IMR-90 (cell line): ENCODE results near the gene SLC18B1. TPM values are rescaled to one million over a fixed set of nuclear protein-coding genes. Genes with fewer than 3 reads are reported as not detected.

Experiments
- ATAC-seq: fragments of 200-7000 bp; cut with Tn5 transposase; 2 replicates; pipeline ENCODE4 v1.9.1; 2020; ENCODE audit warnings: low read depth, mild to moderate bottlenecking, moderate library complexity
- BruUV-seq: library from RNA; stranded (reverse); fragments of 400-500 nt; replicated peaks from 2 replicates; lab custom pipeline; 2021; lab: Mats Ljungman, UMichigan
- CTCF ChIA-PET: fragments of 300-600 bp; formaldehyde crosslinking; extraction: SDS; loops from one replicate; lab custom pipeline; 2021; ENCODE audit warnings: antibody characterized with exemption; lab: Yijun Ruan, JAX
- POLR2A ChIA-PET: fragments of 300-600 bp; sonication (Branson Sonifier 250); formaldehyde crosslinking; loops from one replicate; lab custom pipeline; 2022; ENCODE audit warnings: antibody characterized with exemption; ENCODE audit not compliant: unreplicated experiment; lab: Charles Lee
- DNase-seq: peaks from one replicate; pipeline ENCODE4 v3.0.0; 2013
- H2AFZ ChIP-seq: replicated peaks from 2 replicates; pipeline ENCODE3; 2013; ENCODE audit warnings: low read length, mild to moderate bottlenecking; ENCODE audit not compliant: poor library complexity
- H2AK5ac ChIP-seq: 2 replicates; pipeline ENCODE4 v1.6.1; 2013; ENCODE audit warnings: low read depth, low read length, inconsistent platforms
- H2AK9ac ChIP-seq: replicated peaks from 2 replicates; pipeline ENCODE3; 2013; ENCODE audit warnings: mild to moderate bottlenecking, low read depth, low read length, moderate library complexity; ENCODE audit not compliant: poor library complexity
- H2BK120ac ChIP-seq: 2 replicates; pipeline ENCODE4 v1.6.1; 2013; ENCODE audit warnings: low read depth, low read length, inconsistent platforms
- H2BK15ac ChIP-seq: 3 replicates; pipeline ENCODE4 v1.6.1; 2013; ENCODE audit warnings: low read depth, low read length, inconsistent platforms
- H2BK20ac ChIP-seq: 2 replicates; pipeline ENCODE4 v1.6.1; 2013; ENCODE audit warnings: low read depth, mild to moderate bottlenecking, inconsistent platforms, low read length, moderate library complexity
- H2BK5ac ChIP-seq: 2 replicates; pipeline ENCODE4 v1.6.1; 2013; ENCODE audit warnings: mild to moderate bottlenecking, low read depth, low read length, inconsistent platforms; ENCODE audit not compliant: poor library complexity, severe bottlenecking
- H3K14ac ChIP-seq: replicated peaks from 2 replicates; pipeline ENCODE4 v1.6.1; 2013; ENCODE audit warnings: low read depth, low read length, inconsistent platforms
- H3K18ac ChIP-seq: 2 replicates; pipeline ENCODE4 v1.6.1; 2013; ENCODE audit warnings: low read depth, low read length, control low read depth
- H3K23ac ChIP-seq: 2 replicates; pipeline ENCODE4 v1.6.1; 2013; ENCODE audit warnings: low read depth, low read length, inconsistent platforms
- H3K27ac ChIP-seq: 2 replicates; pipeline ENCODE4 v1.5.1; 2013; ENCODE audit warnings: mild to moderate bottlenecking, control low read depth, low read length; ENCODE audit not compliant: insufficient read depth
- H3K27me3 ChIP-seq: 2 replicates; pipeline ENCODE4 v1.6.1; 2013; ENCODE audit warnings: low read length; ENCODE audit not compliant: control insufficient read depth, insufficient read depth
- H3K36me3 ChIP-seq: 2 replicates; pipeline ENCODE4 v1.6.1; 2013; ENCODE audit warnings: low read length, mixed read lengths; ENCODE audit not compliant: control insufficient read depth, insufficient read depth
- H3K4ac ChIP-seq: 2 replicates; pipeline ENCODE4 v1.6.1; 2013; ENCODE audit warnings: low read depth, low read length, inconsistent platforms
- H3K4me1 ChIP-seq: 2 replicates; pipeline ENCODE4 v1.6.1; 2013; ENCODE audit warnings: low read length, mixed read lengths; ENCODE audit not compliant: control insufficient read depth, insufficient read depth
- H3K4me2 ChIP-seq: 2 replicates; pipeline ENCODE4 v1.6.1; 2013; ENCODE audit warnings: low read depth, mild to moderate bottlenecking, control low read depth, low read length, moderate library complexity
- H3K4me3 ChIP-seq: 2 replicates; pipeline ENCODE4 v1.5.1; 2013; ENCODE audit warnings: low read depth, mild to moderate bottlenecking, control low read depth, low read length, moderate library complexity; ENCODE audit not compliant: insufficient read depth
- H3K56ac ChIP-seq: 2 replicates; pipeline ENCODE4 v1.6.1; 2013; ENCODE audit warnings: low read length, inconsistent platforms; ENCODE audit not compliant: insufficient read depth; ENCODE audit errors: extremely low read depth
- H3K79me1 ChIP-seq, 2 experiments: 2 replicates each; pipeline ENCODE4 v1.6.1; 2013; ENCODE audit warnings: low read length in 2 of 2, inconsistent platforms in 1 of 2, low read depth in 1 of 2
- H3K9ac ChIP-seq: 2 replicates; pipeline ENCODE4 v1.6.1; 2013; ENCODE audit warnings: low read depth, low read length, control low read depth
- H3K9me1 ChIP-seq: 2 replicates; pipeline ENCODE4 v1.6.1; 2013; ENCODE audit warnings: low read length, inconsistent platforms; ENCODE audit not compliant: insufficient read depth
- H3K9me3 ChIP-seq: 2 replicates; pipeline ENCODE4 v1.6.1; 2013; ENCODE audit warnings: low read length; ENCODE audit not compliant: control insufficient read depth, insufficient read depth
- H4K20me1 ChIP-seq: 2 replicates; pipeline ENCODE4 v1.6.1; 2013; ENCODE audit warnings: low read length, inconsistent platforms; ENCODE audit not compliant: insufficient read depth
- H4K5ac ChIP-seq: 2 replicates; pipeline ENCODE4 v1.6.1; 2013; ENCODE audit warnings: mild to moderate bottlenecking, low read depth, low read length, control low read depth
- H4K8ac ChIP-seq, 2 experiments: 2 replicates each; pipeline ENCODE4 v1.6.1; 2013; ENCODE audit warnings: low read depth in 2 of 2, low read length in 2 of 2, control low read depth in 1 of 2, inconsistent platforms in 1 of 2
- H4K91ac ChIP-seq: 2 replicates; pipeline ENCODE4 v1.6.1; 2013; ENCODE audit warnings: low read depth, low read length, inconsistent platforms; ENCODE audit not compliant: insufficient read depth
- BHLHE40 ChIP-seq: fragments of 150-350 bp; IDR thresholded peaks from 2 replicates; pipeline ENCODE4 v1.6.1; 2016; ENCODE audit warnings: mild to moderate bottlenecking, low read depth, low read length
- CEBPB ChIP-seq: IDR thresholded peaks from 2 replicates; pipeline ENCODE4 v1.6.1; 2012; ENCODE audit warnings: low read depth, low read length, improper control_type of control experiment
- CHD1 ChIP-seq: IDR thresholded peaks from 2 replicates; pipeline ENCODE4 v1.6.1; 2012; ENCODE audit warnings: low read depth, low read length, improper control_type of control experiment
- CTCF ChIP-seq: conservative IDR thresholded peaks from 2 replicates; pipeline ENCODE4 v1.5.1; 2012; ENCODE audit warnings: mild to moderate bottlenecking, low read depth, low read length, improper control_type of control experiment
- FOS ChIP-seq: fragments of 150-350 bp; IDR thresholded peaks from 2 replicates; pipeline ENCODE4 v1.6.1; 2016; ENCODE audit warnings: low read depth, low read length
- MAFK ChIP-seq: IDR thresholded peaks from 2 replicates; pipeline ENCODE4 v1.6.1; 2012; ENCODE audit warnings: low read depth, low read length, improper control_type of control experiment
- MAZ ChIP-seq: IDR thresholded peaks from 2 replicates; pipeline ENCODE4 v1.6.1; 2012; ENCODE audit warnings: low read depth, mild to moderate bottlenecking, low read length, improper control_type of control experiment, moderate library complexity, borderline replicate concordance
- MXI1 ChIP-seq: IDR thresholded peaks from 2 replicates; pipeline ENCODE4 v1.6.1; 2012; ENCODE audit warnings: low read depth, mild to moderate bottlenecking, low read length, moderate library complexity, borderline replicate concordance
- NFE2L2 ChIP-seq: fragments of 150-350 bp; IDR thresholded peaks from 2 replicates; pipeline ENCODE4 v1.6.1; 2016; ENCODE audit warnings: low read depth, mild to moderate bottlenecking, low read length
- POLR2A ChIP-seq: IDR thresholded peaks from 2 replicates; pipeline ENCODE4 v1.6.1; 2012; ENCODE audit warnings: mild to moderate bottlenecking, low read depth, low read length
- RAD21 ChIP-seq: IDR thresholded peaks from 2 replicates; pipeline ENCODE4 v1.6.1; 2012; ENCODE audit warnings: low read length, improper control_type of control experiment
- RCOR1 ChIP-seq: IDR thresholded peaks from 2 replicates; pipeline ENCODE4 v1.6.1; 2012; ENCODE audit warnings: mild to moderate bottlenecking, low read length, improper control_type of control experiment; ENCODE audit not compliant: insufficient replicate concordance
- SMC3 ChIP-seq: fragments of 150-350 bp; IDR thresholded peaks from 2 replicates; pipeline ENCODE4 v1.6.1; 2016; ENCODE audit warnings: low read depth, mild to moderate bottlenecking, antibody characterized with exemption, low read length, moderate library complexity
- WGBS, 2 experiments: methylation state at CpG; one replicate each; pipeline versions ENCODE4 v1.1.5 to v1.1.7; 2013; ENCODE audit warnings: missing lambda C conversion rate in 2 of 2; ENCODE audit not compliant: insufficient read length in 1 of 2; ENCODE audit errors: extremely low coverage in 2 of 2; 5-methylcytosine and 5-hydroxymethylcytosine counted together
- dilution Hi-C: fragments of 300-500 bp; cut with HindIII; formaldehyde crosslinking; loops from one replicate; pipeline ENCODE4 v1.14.3; 2018; ENCODE audit warnings: low sequenced_read_pairs; ENCODE audit not compliant: unreplicated experiment
- in situ Hi-C: fragments of 300-500 bp; cut with MboI; formaldehyde crosslinking; loops from 3 replicates; pipeline ENCODE4 v1.14.3; 2019; ENCODE audit warnings: low sequenced_read_pairs, inconsistent platforms, mixed read lengths
- intact Hi-C: fragments of 100-400 bp; cut with micrococcal nuclease; formaldehyde crosslinking; loops from 2 replicates; pipeline ENCODE4 v1.10.0; 2022
- polyA plus RNA-seq, 3 experiments: library from polyadenylated mRNA; depleted of rRNA; stranded (reverse); fragments of >200 nt; gene quantifications; 2 replicates each; pipeline ENCODE4 v1.2.3, GENCODE V29; 2012; ENCODE audit warnings: low replicate concordance in 1 of 3
- total RNA-seq: library from RNA; depleted of rRNA; stranded (reverse); fragments of >200 nt; gene quantifications from 2 replicates; pipeline ENCODE4 v1.2.3, GENCODE V29; 2012
- TF ChIP-seq, protein P1 (sequence below): fragments of 150-350 bp; IDR thresholded peaks from 2 replicates; pipeline ENCODE4 v1.6.1; 2016; ENCODE audit warnings: low read depth, mild to moderate bottlenecking, low read length, moderate library complexity, borderline replicate concordance
- TF ChIP-seq, protein P2 (sequence below): fragments of 150-350 bp; IDR thresholded peaks from 2 replicates; pipeline ENCODE4 v1.6.1; 2017; ENCODE audit warnings: mild to moderate bottlenecking, antibody characterized with exemption, low read length, low read depth

The SLC18B1 gene
- total and polyA plus RNA-seq, 2 of the 4 experiments (the other 2 are of a cell fraction) = 2.4 to 2.5 TPM

DNA sequence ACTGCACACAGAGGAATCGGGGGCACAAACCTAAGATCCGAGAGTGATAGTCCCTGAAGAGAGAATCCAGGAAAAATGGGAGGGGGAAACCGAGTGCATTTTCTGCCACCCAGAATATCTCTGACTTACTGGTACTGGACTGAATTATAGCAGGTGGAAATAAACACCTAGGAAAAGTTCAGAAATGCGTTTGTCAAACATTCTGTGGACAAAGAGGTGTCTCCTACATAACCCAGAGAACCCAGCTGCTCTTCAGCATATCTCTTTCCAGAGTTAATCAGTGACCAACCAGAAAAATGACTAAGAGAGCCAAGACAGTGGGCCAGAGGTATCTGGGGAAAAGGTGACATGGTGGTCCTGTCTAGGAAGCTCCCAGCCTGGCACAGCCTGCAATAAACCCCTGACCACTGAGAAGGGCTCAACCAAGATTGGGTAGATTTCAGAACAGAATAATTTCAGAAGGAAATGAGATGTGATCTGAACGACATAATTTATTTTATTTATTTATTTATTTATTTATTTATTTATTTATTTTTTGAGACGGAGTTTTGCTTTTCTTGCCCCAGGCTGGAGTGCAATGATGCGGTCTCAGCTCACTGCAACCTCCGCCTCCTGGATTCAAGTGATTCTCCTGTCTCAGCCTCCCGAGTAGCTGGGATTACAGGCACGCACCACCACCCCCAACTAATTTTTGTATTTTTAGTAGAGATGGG, 78.5 kb downstream of the SLC18B1 start:
- Histone ChIP-seq H3K23ac (no peak overlapping the region), H3K27ac (no peak overlapping the region), H4K8ac (no peak overlapping the region), H2AK9ac (no peak overlapping the region), H3K27me3 (no peaks in the 10 kb centered on the region), H2BK20ac (no peak overlapping the region), H2BK15ac (no peak overlapping the region), H3K4me1 (no peaks in the 10 kb centered on the region), H3K4me2 (no peak overlapping the region), H2BK5ac (no peak overlapping the region), H3K14ac (no peak overlapping the region), H4K91ac (no peak overlapping the region), H3K36me3 (no peaks in the 10 kb centered on the region), H3K9me1 (no peaks in the 10 kb centered on the region; the same call in 1 of the 2 replicates), H2BK120ac (no peak overlapping the region), H2AFZ (no peak overlapping the region), H3K4me3 (no peak overlapping the region), H3K9ac (no peak overlapping the region), H4K20me1 (no peaks in the 10 kb centered on the region), H2AK5ac (no peak overlapping the region), H3K9me3 (no peaks in the 10 kb centered on the region), H3K56ac (no peak overlapping the region), H3K4ac (no peak overlapping the region), H4K5ac (no peak overlapping the region), H3K79me1 (no peaks in the 10 kb centered on the region), H3K18ac (no peak overlapping the region)
- WGBS, 2 experiments = no CpG with 5 or more reads among the region's 10 CpGs
- dilution Hi-C loops = no loop called here
- CTCF ChIA-PET = no interaction called here
- in situ Hi-C loops = no loop called here
- intact Hi-C loops = loop anchor here (5.0 kb wide), 1 partner anchor 38 kb away; no protein-coding TSS in a partner anchor
- ATAC-seq (no peak), DNase-seq (no peak)
- POLR2A ChIA-PET = no interaction called here
- no TSS peak for BruUV-seq
- no peak for TF ChIP-seq CTCF
- TF ChIP-seq BHLHE40 = no peak
- no peak for TF ChIP-seq NFE2L2
- TF ChIP-seq SMC3 = no peak
- TF ChIP-seq MAZ = no peak
- TF ChIP-seq, protein P1, sequence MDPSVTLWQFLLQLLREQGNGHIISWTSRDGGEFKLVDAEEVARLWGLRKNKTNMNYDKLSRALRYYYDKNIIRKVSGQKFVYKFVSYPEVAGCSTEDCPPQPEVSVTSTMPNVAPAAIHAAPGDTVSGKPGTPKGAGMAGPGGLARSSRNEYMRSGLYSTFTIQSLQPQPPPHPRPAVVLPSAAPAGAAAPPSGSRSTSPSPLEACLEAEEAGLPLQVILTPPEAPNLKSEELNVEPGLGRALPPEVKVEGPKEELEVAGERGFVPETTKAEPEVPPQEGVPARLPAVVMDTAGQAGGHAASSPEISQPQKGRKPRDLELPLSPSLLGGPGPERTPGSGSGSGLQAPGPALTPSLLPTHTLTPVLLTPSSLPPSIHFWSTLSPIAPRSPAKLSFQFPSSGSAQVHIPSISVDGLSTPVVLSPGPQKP = no peak
- no peak for TF ChIP-seq MAFK
- TF ChIP-seq CHD1 = no peak
- TF ChIP-seq MXI1 = no peak
- TF ChIP-seq FOS = no peak
- no peak for TF ChIP-seq CEBPB
- no peak for TF ChIP-seq RAD21
- TF ChIP-seq, protein P2, sequence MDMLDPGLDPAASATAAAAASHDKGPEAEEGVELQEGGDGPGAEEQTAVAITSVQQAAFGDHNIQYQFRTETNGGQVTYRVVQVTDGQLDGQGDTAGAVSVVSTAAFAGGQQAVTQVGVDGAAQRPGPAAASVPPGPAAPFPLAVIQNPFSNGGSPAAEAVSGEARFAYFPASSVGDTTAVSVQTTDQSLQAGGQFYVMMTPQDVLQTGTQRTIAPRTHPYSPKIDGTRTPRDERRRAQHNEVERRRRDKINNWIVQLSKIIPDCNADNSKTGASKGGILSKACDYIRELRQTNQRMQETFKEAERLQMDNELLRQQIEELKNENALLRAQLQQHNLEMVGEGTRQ = no peak
- no peak for TF ChIP-seq RCOR1
- TF ChIP-seq POLR2A = no peak
